ENCODE results near the gene DSCAM. TPM values are rescaled to one million over a fixed set of nuclear protein-coding genes. Genes with fewer than 3 reads are reported as not detected.

Gene DSCAM
- total RNA-seq, 1 donor from 2014 or later, result 2.7 TPM

DNA sequence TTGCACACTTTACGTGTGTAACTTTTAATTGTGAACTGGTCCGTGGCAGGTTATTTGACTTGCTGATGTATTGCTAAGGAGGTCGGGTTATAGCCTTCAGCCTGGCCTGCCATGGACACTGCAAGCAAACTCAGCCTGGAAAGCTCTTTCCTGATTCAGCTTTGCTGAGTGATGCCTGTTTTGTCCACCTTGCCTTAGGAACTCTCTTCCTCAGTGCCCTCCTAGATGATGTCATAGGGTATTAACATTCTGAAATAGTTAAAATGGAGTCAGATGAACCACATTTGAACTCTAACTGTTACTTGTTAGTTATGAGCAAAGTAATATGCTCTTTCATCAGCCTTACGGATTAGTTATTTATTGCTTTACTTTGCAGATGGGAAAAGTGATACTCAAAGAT lies 533.7 kb downstream of the DSCAM start:
- Mint-ChIP-seq H3K9me3 (ENCODE audit: low read depth) (no peaks in the 10 kb centered on the region), H3K36me3 (ENCODE audit: insufficient read depth) (no peaks in the 10 kb centered on the region), H3K27me3 (no peaks in the 10 kb centered on the region), H3K4me3 (ENCODE audit: low read depth) (no peak overlapping the region), H3K27ac (no peak overlapping the region), H3K4me1 (ENCODE audit: low read depth) (no peaks in the 10 kb centered on the region)
- TF ChIP-seq, protein P1, sequence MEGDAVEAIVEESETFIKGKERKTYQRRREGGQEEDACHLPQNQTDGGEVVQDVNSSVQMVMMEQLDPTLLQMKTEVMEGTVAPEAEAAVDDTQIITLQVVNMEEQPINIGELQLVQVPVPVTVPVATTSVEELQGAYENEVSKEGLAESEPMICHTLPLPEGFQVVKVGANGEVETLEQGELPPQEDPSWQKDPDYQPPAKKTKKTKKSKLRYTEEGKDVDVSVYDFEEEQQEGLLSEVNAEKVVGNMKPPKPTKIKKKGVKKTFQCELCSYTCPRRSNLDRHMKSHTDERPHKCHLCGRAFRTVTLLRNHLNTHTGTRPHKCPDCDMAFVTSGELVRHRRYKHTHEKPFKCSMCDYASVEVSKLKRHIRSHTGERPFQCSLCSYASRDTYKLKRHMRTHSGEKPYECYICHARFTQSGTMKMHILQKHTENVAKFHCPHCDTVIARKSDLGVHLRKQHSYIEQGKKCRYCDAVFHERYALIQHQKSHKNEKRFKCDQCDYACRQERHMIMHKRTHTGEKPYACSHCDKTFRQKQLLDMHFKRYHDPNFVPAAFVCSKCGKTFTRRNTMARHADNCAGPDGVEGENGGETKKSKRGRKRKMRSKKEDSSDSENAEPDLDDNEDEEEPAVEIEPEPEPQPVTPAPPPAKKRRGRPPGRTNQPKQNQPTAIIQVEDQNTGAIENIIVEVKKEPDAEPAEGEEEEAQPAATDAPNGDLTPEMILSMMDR (IDR thresholded peaks at IDR 0.05; ENCODE audit: unreplicated experiment), result no peak
- no peak for DNase-seq (ENCODE audit: low spot score, unreplicated experiment)

DNA sequence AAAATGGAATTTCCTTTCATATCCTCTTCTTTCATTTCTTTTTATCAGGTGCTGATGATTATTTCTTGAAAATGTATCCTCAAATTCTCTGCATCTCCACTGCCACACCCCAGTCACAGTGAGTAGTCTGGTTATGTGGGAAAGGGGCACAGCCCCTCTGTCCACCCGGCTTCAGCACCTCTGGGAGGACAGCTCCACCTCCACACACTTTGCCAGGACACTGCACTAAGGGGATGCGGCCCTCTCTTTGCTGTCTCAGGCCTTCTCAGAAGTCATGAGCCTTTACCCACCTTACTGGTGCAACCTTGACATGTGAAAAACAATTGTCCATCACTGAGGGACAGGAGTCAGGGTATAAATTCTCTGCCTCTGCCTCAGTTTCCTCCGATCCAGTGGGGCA lies 546.7 kb downstream of the DSCAM start:
- H3K4me1 Mint-ChIP-seq (ENCODE audit: low read depth), result no peaks in the 10 kb centered on the region
- no peaks in the 10 kb centered on the region for H3K9me3 Mint-ChIP-seq (ENCODE audit: low read depth)
- no peak overlapping the region for H3K4me3 Mint-ChIP-seq (ENCODE audit: low read depth)
- H3K27me3 Mint-ChIP-seq, result no peaks in the 10 kb centered on the region
- TF ChIP-seq, protein P1 (IDR thresholded peaks at IDR 0.05; ENCODE audit: unreplicated experiment), result no peak
- no peak for DNase-seq (ENCODE audit: low spot score, unreplicated experiment)
- peaks cover 2% of the 10 kb centered on the region for H3K36me3 Mint-ChIP-seq (ENCODE audit: insufficient read depth)
- no peak overlapping the region for H3K27ac Mint-ChIP-seq

- no peaks in the 10 kb centered on the region for H3K4me1 Mint-ChIP-seq (ENCODE audit: low read depth)
- TF ChIP-seq, protein P1 (IDR thresholded peaks at IDR 0.05; ENCODE audit: unreplicated experiment), result no peak
- no peak overlapping the region for H3K4me3 Mint-ChIP-seq (ENCODE audit: low read depth)
- H3K9me3 Mint-ChIP-seq (ENCODE audit: low read depth), result no peaks in the 10 kb centered on the region
- DNase-seq (ENCODE audit: low spot score, unreplicated experiment), result no peak
- no peak overlapping the region for H3K27ac Mint-ChIP-seq
- H3K27me3 Mint-ChIP-seq, result no peaks in the 10 kb centered on the region
- H3K36me3 Mint-ChIP-seq (ENCODE audit: insufficient read depth), result peaks cover 2% of the 10 kb centered on the region
These were observed 547.5 kb downstream of the DSCAM start for GRCh38 chr21:40299451-40299850.

GRCh38 chr21:40294345-40294744 lies 552.6 kb downstream of the DSCAM start:
- TF ChIP-seq, protein P1 (IDR thresholded peaks at IDR 0.05; ENCODE audit: unreplicated experiment), result no peak
- no peak for DNase-seq (ENCODE audit: low spot score, unreplicated experiment)
- Mint-ChIP-seq H3K4me3 (ENCODE audit: low read depth) (no peak overlapping the region), H3K9me3 (ENCODE audit: low read depth) (no peaks in the 10 kb centered on the region), H3K4me1 (ENCODE audit: low read depth) (no peaks in the 10 kb centered on the region), H3K36me3 (ENCODE audit: insufficient read depth) (no peaks in the 10 kb centered on the region), H3K27me3 (no peaks in the 10 kb centered on the region), H3K27ac (no peak overlapping the region)

GRCh38 chr21:40291560-40291959 lies 555.4 kb downstream of the DSCAM start:
- Mint-ChIP-seq H3K4me1 (ENCODE audit: low read depth) (no peaks in the 10 kb centered on the region), H3K4me3 (ENCODE audit: low read depth) (no peak overlapping the region), H3K27me3 (no peaks in the 10 kb centered on the region), H3K27ac (peak overlapping the region; percentile 22), H3K9me3 (ENCODE audit: low read depth) (no peaks in the 10 kb centered on the region), H3K36me3 (ENCODE audit: insufficient read depth) (no peaks in the 10 kb centered on the region)
- TF ChIP-seq, protein P1 (IDR thresholded peaks at IDR 0.05; ENCODE audit: unreplicated experiment), result no peak
- DNase-seq (ENCODE audit: low spot score, unreplicated experiment), result no peak
